Left renal pelvis (tissue), 4 donors: ENCODE results near the gene SLC6A18. TPM values are rescaled to one million over a fixed set of nuclear protein-coding genes. Genes with fewer than 3 reads are reported as not detected.

Experiments used
- DNase-seq, 4 donors: peaks; one replicate each; pipeline ENCODE4 v3.0.0-alpha.2; 2013; ENCODE audit warnings: low read depth in 4 of 4, low spot score in 3 of 4
- polyA plus RNA-seq, 4 donors: library from polyadenylated mRNA; unstranded; fragments of 120-200 nt; gene quantifications; one replicate each; pipeline ENCODE4 v1.2.1, GENCODE V29; 2013; ENCODE audit not compliant: insufficient read length in 4 of 4

SLC6A18 gene
- polyA plus RNA-seq, 4 donors, result 0.11 to 5.1 (median 1.2) TPM; not detected in 1

GRCh38 chr5:1202026-1202797 lies 23.0 kb upstream of the SLC6A18 start:
- DNase-seq, result no peak

DNA sequence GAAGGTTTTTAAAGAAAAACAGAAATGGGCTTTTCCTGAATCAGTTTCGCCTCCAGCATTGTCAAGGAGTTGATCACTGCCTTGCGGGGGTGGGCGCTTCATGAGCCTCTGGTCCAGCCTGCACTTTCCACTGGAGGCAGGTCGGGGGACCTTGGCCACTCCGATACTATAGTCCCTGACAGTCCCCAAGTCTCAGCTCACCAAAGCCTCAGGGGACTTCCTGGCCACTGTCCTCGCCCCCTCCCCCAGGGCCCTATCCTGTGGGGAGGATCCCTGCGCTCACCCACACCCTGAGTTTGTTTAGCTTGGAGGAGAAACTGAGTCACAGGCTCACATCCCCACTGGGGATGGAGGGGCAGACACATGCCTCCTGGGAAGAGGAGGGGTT lies 22.4 kb upstream of the SLC6A18 start:
- DNase-seq, result no peak

DNA sequence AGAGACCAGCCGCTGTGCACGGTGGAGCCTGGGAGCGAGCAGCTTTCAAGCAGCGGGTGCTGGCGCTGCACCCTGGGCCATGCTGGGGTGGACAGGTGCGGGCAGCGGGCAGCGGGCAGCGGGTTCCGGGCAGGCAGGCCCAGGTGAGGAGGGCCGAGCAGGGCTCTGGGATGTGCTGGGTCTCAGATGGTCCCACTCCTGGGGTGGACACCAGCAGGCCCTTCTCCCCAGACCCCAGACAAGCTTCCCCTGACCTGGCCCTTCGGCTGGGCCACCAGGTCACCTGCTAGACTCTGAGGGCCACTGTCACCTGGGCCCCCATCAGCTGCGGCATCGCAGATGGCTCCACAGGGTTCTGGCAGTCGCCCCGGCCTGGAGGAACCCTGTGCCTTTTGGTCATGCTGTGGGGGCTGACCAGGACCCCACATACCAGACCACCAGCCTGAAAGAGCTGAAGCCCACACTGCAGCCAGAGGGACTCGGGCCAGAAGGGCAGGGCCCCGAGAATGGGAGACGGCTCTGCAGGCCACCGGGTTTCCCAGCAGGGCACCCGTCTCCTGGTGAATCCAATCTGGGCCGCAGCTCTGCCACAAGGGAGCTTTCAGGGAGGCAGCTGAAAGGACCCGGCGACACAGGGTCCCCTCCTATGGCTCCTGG lies 21.7 kb upstream of the SLC6A18 start:
- DNase-seq, result no peak

DNA sequence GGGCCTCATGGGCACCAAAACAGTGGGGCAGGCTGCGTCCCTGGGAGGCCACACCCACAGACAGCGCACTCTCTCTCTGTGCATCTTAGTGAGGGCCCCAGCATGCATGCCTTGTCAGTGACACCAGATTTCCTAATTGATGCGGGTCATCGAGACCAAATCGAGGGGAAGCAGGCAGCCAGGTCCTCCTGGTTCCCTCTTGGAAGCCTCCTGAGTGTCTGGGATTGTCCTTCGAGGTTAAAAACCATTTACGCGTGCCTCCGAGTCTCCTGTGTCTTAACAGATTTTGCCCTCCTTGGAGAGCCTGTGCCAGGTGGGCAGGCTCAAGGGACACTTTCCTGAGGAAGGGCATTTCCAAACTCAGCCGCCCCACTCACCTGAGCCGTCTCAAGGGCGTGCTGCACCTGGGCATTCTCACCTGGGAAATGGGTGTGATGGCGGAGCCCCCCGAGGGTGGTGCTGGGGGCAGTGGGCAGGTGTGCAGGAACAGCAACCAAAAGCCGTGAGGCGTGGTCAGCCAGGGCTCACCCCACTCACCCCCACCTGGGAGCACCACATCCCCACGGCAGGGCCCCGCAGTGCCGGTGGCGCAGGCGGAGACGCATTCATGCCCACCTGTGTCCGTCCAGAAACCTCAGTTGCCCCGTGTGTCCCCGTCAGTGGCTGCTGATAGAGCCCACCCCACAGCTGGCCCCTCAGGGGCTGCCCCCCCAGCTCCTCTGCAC lies 21.1 kb upstream of the SLC6A18 start:
- DNase-seq, result no peak

DNA sequence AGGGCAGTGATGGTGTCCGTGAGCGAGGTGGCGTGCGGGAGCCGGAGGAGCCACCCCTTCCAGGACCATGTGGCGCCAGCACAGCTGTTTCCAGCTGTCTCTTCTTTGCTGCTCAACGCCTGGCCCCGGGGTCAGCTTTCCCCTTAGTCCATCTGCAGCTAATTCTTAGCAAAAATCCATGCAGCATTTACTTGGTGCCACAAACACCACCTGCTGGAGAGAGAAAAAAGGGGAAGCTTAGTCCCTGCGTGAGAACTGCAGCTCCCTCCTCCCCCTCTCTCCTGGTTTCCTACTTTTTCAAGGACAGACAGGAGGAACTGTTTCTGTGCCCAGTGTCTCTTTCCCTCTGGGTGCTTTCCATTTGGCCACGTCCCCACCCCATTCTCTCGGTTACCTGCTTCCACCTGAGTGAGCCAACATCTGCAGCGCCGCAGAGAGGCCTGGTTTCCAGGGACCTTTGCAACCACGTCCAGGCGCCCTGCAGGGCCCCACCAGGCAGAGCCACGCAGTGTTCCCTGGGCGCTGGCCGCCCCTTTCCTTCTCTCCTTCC lies 20.4 kb upstream of the SLC6A18 start:
- peak in 3 of 4 donors; percentile 41 to 78 (median 70) for DNase-seq

DNA sequence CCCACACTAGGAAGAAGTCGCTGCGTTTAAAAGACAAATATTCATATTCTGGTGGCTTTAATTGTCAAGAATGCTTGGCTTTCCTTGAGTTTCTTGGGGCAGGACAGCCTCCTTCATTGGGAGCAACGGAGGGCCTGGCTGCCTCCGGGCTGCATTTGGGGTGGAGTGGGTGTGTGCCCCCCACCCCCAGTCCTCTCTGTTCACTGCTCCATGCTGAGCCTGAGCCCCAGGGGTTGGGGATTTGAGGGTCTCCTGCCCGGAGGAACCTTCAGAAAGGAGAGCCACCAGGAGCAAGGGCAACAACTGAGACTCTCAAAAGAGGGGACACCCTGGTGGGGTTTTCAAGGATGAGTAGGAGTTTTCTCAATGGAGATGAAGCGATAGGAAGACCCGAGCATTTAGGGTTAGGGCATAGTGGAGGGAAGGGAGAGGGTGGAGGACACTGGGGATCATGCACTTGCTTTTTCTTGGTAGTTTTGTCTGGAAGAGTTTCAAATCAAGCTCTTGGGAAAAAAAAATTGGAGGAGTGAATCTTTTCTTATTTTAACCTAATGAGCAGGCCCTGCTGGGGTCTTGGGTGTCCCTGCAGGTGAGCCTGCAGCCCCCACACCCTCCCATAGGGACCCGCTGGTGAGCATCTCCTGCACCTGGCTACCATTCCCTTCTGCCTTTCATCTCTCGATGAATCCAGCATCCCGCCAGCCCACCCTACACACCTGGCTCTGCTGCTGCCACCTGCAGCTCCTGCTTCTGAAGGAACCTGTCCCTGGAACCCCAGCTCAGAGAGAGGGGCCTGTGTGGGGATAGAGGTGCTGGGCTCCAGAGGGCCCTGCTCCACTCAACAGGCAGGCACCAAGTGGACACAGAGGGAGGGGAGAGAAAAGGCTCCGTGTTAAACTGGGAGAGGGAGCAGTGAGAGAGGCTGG lies 19.7 kb upstream of the SLC6A18 start:
- DNase-seq, result no peak

DNA sequence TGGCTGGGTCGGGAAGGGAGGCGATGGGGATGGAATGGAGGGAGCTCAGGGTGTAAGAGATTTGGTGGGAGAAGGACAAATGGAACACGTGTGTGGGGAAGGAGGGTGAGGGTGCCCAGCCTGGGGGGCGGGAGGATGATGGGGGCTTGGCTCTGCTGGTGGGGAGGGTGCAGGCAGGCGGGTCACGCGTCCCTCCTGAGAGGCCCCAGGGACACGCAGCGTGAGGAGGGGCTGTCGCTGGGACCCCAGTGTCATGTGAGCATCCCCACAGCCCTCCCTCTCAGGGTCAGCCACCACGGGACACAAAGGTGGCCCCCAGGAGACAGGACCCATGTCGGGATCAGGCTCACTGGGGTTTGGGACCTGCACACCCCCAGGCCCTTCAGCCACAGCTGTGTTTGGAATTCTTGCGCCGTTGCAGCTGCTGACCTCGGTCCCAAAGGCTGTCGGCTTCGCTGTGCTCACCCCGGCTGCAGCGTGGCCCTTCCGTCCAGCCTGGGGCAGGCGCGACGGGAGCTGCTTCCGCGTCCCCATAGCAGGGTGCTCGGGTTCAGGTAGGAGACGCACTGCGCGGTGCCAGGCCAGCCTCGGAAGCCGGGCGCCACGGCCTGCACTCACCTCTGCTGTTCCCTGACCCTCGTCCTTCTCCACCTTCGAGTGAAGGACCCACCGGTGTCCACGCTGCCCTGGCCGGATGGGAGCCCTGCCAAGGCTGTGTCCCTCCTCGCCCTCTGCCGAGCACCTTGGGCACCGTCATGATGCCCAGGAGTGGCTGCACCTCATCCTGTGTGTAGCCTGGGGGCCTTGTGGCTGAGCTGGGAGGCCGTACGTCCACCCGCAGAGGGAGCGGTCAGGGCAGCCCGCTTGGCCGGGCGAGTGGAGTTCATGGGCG lies 18.4 kb upstream of the SLC6A18 start:
- no peak for DNase-seq

DNA sequence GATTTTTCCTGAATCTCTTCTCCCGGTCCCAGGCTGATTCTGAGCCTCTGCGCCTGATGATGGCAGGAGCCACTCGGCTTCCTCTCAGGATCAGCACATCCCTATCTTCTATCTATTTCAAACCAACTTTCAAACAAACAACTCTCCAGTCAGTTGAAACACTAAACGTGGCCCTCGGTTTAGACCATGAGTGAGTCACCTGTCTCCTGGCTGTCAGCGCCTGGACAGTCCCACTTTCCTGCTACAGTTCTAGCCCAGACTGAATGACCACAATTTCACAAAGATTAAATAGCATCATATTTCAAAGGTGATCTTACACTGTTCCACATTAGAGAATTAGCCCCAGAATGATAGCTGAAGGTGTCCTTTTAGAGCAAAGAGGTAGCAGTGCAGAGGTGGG lies 17.6 kb upstream of the SLC6A18 start:
- DNase-seq, result no peak

DNA sequence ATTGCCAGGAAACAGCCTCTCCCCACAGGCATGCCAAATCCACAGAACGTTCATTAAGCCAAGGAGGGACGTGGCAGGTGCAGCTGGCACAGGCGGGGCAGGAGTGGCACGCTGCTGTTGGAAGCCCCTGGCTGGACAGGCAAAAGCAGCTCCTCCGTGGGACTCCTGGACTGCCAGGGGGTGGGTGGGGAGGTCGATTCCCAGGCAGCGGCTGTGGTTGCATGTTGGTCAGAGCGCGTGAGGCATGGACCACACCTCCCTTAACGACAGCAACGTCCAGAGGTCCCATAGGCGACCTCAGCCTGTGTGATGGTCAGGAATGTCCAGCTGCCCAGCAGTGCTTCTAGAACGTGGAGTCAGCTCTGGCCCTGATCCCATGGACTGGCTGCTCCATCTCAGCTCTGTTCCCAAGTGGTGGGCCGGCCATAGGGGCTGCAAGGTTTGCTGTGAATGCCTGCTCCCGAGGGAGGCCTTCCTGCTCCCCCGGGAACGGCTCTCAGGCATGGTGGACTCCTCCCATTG lies 16.9 kb upstream of the SLC6A18 start:
- no peak for DNase-seq

- DNase-seq, result peak in 3 of 4 donors; percentile 43 to 77 (median 50)
These were observed 16.3 kb upstream of the SLC6A18 start for GRCh38 chr5:1208743-1209488.

- DNase-seq, result no peak
These were observed 15.7 kb upstream of the SLC6A18 start for GRCh38 chr5:1209489-1209852.

GRCh38 chr5:1209896-1210776 lies 15.0 kb upstream of the SLC6A18 start:
- no peak for DNase-seq

DNA sequence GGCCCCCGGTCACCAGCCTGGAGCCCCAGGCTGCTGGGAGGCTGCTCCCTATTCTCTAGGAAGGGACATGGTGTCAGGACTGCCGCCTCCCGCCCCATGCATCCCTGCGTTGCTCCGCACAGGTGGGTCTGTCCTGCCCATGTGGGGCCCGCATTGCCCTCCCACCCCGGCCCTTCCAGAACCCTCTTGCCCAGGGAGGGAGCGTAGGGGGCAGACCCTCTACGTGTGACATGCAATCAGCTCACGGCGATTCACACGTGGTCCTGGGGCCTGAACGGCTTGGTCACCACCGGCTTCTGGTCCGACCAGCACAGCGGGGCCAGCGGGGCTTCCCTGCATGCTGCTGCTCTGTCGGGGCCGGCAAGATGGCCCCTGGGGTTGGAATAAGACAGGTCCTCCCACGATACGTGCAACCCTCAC lies 14.3 kb upstream of the SLC6A18 start:
- DNase-seq, result no peak

- DNase-seq, result no peak
These were observed 13.5 kb upstream of the SLC6A18 start for GRCh38 chr5:1211701-1212100.

GRCh38 chr5:1212271-1212670 lies 12.9 kb upstream of the SLC6A18 start:
- no peak for DNase-seq

GRCh38 chr5:1212881-1213280 lies 12.3 kb upstream of the SLC6A18 start:
- no peak for DNase-seq

DNA sequence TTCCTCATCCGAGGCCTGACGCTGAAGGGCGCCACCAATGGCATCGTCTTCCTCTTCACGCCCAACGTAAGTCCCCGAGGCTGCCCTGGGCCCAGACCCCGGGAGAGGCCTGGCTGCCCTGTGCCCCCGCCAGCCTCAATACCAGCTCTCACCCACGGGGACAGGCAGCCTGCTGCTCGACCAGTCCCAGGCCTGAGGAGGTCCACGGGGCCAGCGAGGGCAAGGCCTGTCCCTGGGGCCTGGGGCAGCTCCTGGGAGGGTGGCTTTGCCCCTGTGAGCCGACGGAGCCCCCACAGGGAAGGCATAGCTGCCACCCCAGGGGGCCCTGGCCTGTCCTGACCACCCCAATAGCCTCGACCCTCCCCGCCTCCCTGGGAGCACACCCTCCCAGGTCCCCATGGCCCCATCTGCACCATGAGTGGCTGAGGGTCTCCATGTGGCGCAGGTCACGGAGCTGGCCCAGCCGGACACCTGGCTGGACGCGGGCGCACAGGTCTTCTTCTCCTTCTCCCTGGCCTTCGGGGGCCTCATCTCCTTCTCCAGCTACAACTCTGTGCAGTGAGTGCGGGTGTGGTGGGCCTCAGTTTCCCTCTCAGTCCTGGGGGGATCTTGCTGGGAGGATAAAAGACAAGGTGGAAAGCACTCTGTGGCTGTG lies 11.5 kb upstream of the SLC6A18 start:
- DNase-seq, result no peak
